ENCODE measurements around the gene NFKB1. TPM values are rescaled to one million over a fixed set of nuclear protein-coding genes. Genes with fewer than 3 reads are reported as not detected.

NFKB1 gene
- total RNA-seq, 4 donors from 2014 or later = 32.9 to 56.0 (median 40.9) TPM

- WGBS = 82% methylated on average over 3 of the region's 3 CpGs
- Histone ChIP-seq H3K27ac (no peak overlapping the region), H3K4me3 (no peak overlapping the region)
These were observed 126.8 kb downstream of the NFKB1 start for GRCh38 chr4:102627831-102628523.

GRCh38 chr4:102629673-102630072 lies 128.5 kb downstream of the NFKB1 start:
- WGBS = 83% methylated on average over 13 of the region's 13 CpGs
- TF ChIP-seq POLR2AphosphoS5 (IDR thresholded peaks at IDR 0.05) (no peak), CTCF (IDR thresholded peaks at IDR 0.05) (no peak), EP300 (IDR thresholded peaks at IDR 0.05) (no peak), POLR2A (IDR thresholded peaks at IDR 0.05) (no peak)

More at GRCh38 chr4:102627831-102628523, 126.8 kb downstream of the NFKB1 start:
- Histone ChIP-seq H3K9me3 (no peaks in the 10 kb centered on the region), H3K4me1 (peaks cover 4% of the 10 kb centered on the region), H3K27me3 (no peaks in the 10 kb centered on the region), H3K36me3 (peaks cover under 1% of the 10 kb centered on the region)
- TF ChIP-seq EP300 (IDR thresholded peaks at IDR 0.05) (no peak), POLR2A (IDR thresholded peaks at IDR 0.05) (no peak), CTCF (IDR thresholded peaks at IDR 0.05) (no peak), POLR2AphosphoS5 (IDR thresholded peaks at IDR 0.05) (no peak)
- no peak for DNase-seq (ENCODE audit: low spot score in 2 of 2)

GRCh38 chr4:102631616-102632015 lies 130.5 kb downstream of the NFKB1 start:
- no peak overlapping the region for H3K4me3 ChIP-seq
- no peak for DNase-seq (ENCODE audit: low spot score in 2 of 2)
- 95% methylated on average over 7 of the region's 7 CpGs for WGBS
- H3K27me3 ChIP-seq = no peaks in the 10 kb centered on the region
- TF ChIP-seq EP300 (IDR thresholded peaks at IDR 0.05) = no peak
- TF ChIP-seq POLR2AphosphoS5 (IDR thresholded peaks at IDR 0.05) = no peak
- no peak for TF ChIP-seq POLR2A (IDR thresholded peaks at IDR 0.05)
- no peak for TF ChIP-seq CTCF (IDR thresholded peaks at IDR 0.05)
- peaks cover 4% of the 10 kb centered on the region for H3K4me1 ChIP-seq
- no peaks in the 10 kb centered on the region for H3K9me3 ChIP-seq
- no peak overlapping the region for H3K27ac ChIP-seq
- H3K36me3 ChIP-seq = peaks cover 6% of the 10 kb centered on the region

More at GRCh38 chr4:102629673-102630072, 128.5 kb downstream of the NFKB1 start:
- H3K27me3 ChIP-seq = no peaks in the 10 kb centered on the region
- H3K4me3 ChIP-seq = no peak overlapping the region
- H3K4me1 ChIP-seq = peaks cover 4% of the 10 kb centered on the region
- no peak for DNase-seq (ENCODE audit: low spot score in 2 of 2)
- H3K9me3 ChIP-seq = no peaks in the 10 kb centered on the region
- H3K27ac ChIP-seq = no peak overlapping the region
- H3K36me3 ChIP-seq = peaks cover 4% of the 10 kb centered on the region

GRCh38 chr4:102632241-102633065 lies 131.3 kb downstream of the NFKB1 start:
- 77% methylated on average over 6 of the region's 6 CpGs for WGBS
- Histone ChIP-seq H3K9me3 (no peaks in the 10 kb centered on the region), H3K27ac (no peak overlapping the region), H3K27me3 (no peaks in the 10 kb centered on the region), H3K36me3 (peaks cover 6% of the 10 kb centered on the region), H3K4me3 (no peak overlapping the region), H3K4me1 (peaks cover 4% of the 10 kb centered on the region)
- DNase-seq (ENCODE audit: low spot score in 2 of 2) = no peak
- TF ChIP-seq POLR2A (IDR thresholded peaks at IDR 0.05) (no peak), EP300 (IDR thresholded peaks at IDR 0.05) (no peak), POLR2AphosphoS5 (IDR thresholded peaks at IDR 0.05) (no peak), CTCF (IDR thresholded peaks at IDR 0.05) (no peak)

- no peak for TF ChIP-seq CTCF (IDR thresholded peaks at IDR 0.05)
- TF ChIP-seq POLR2A (IDR thresholded peaks at IDR 0.05) = no peak
- TF ChIP-seq POLR2AphosphoS5 (IDR thresholded peaks at IDR 0.05) = no peak
- TF ChIP-seq EP300 (IDR thresholded peaks at IDR 0.05) = no peak
- Histone ChIP-seq H3K27me3 (no peaks in the 10 kb centered on the region), H3K36me3 (peaks cover 10% of the 10 kb centered on the region), H3K4me3 (no peak overlapping the region), H3K4me1 (peaks cover 4% of the 10 kb centered on the region), H3K9me3 (no peaks in the 10 kb centered on the region), H3K27ac (no peak overlapping the region)
- no peak for DNase-seq (ENCODE audit: low spot score in 2 of 2)
- WGBS = 94% methylated on average over 6 of the region's 6 CpGs
These were observed 131.9 kb downstream of the NFKB1 start for GRCh38 chr4:102633100-102633499.
